Measurements from ENCODE around the gene ASB1. TPM values are rescaled to one million over a fixed set of nuclear protein-coding genes. Genes with fewer than 3 reads are reported as not detected.

Gene ASB1
- total RNA-seq, 1 experiment from 2014 or later = 46.0 TPM

- Mint-ChIP-seq H3K27me3 (ENCODE audit: low read depth) (peaks cover 9% of the 10 kb centered on the region), H3K4me3 (no peak overlapping the region), H3K36me3 (ENCODE audit: insufficient read depth in 1 of 3, low read depth in 3 of 3) (peaks cover 29 to 35% (median 32%) of the 10 kb centered on the region in 3 experiments), H3K9me3 (peaks cover 0 to 8% of the 10 kb centered on the region in 2 experiments; a peak in 2 of 5 replicates), H3K27ac (no peak overlapping the region), H3K4me1 (no peaks in the 10 kb centered on the region)
- H2AFZ ChIP-seq (ENCODE audit: low read length) = no peak overlapping the region
- no peak overlapping the region for H3K18ac ChIP-seq (ENCODE audit: insufficient read length, low read depth, low read length)
- H3K9me3 ChIP-seq (ENCODE audit: control insufficient read depth, low read depth, low read length) = no peaks in the 10 kb centered on the region
- H2BK15ac ChIP-seq (ENCODE audit: low read depth, low read length) = no peak overlapping the region
- DNase-seq = no peak
- H4K91ac ChIP-seq (ENCODE audit: insufficient read length, low read depth, low read length) = no peak overlapping the region
- no peak for TF ChIP-seq CTCF (conservative IDR thresholded peaks at IDR 0.05)
- no peaks in the 10 kb centered on the region for H3K79me1 ChIP-seq (ENCODE audit: insufficient read depth, low read depth, low read length, poor library complexity, severe bottlenecking)
- H4K20me1 ChIP-seq (ENCODE audit: control insufficient read depth, insufficient read depth, insufficient read length) = no peaks in the 10 kb centered on the region
- no peak overlapping the region for H4K8ac ChIP-seq (replicated peaks; ENCODE audit: insufficient read length, low read depth, low read length)
- H3K9ac ChIP-seq (ENCODE audit: extremely low read depth, insufficient read length, low read length) = no peak overlapping the region
- no peak overlapping the region for H3K23ac ChIP-seq (ENCODE audit: insufficient read length, low read depth, low read length)
- no peaks in the 10 kb centered on the region for H3K23me2 ChIP-seq (ENCODE audit: insufficient read length, low read depth, low read length, poor library complexity, severe bottlenecking)
- H4K5ac ChIP-seq (ENCODE audit: insufficient read length, low read depth, low read length) = no peak overlapping the region
- no peak overlapping the region for H2BK5ac ChIP-seq (ENCODE audit: insufficient read length, low read length)
- no peak overlapping the region for H3K56ac ChIP-seq (ENCODE audit: insufficient read length, low read depth, low read length)
- no peak overlapping the region for H3K4ac ChIP-seq (ENCODE audit: low read depth, low read length)
- H3K4me1 ChIP-seq (ENCODE audit: insufficient read depth, low read length) = no peaks in the 10 kb centered on the region
- no CpG with 5 or more reads among the region's 4 CpGs for WGBS (ENCODE audit: extremely low coverage, insufficient read length, low lambda C conversion rate)
- H2BK120ac ChIP-seq (ENCODE audit: low read depth, low read length, poor library complexity, severe bottlenecking) = no peak overlapping the region
- H2BK12ac ChIP-seq (ENCODE audit: insufficient read length, low read depth, low read length) = no peak overlapping the region
- H2BK20ac ChIP-seq (ENCODE audit: low read depth, low read length, poor library complexity, severe bottlenecking) = no peak overlapping the region
- no peaks in the 10 kb centered on the region for H3K27me3 ChIP-seq (ENCODE audit: insufficient read depth, low read length)
- H3K14ac ChIP-seq (ENCODE audit: insufficient read depth, low read length) = no peak overlapping the region
- no peak overlapping the region for H3K27ac ChIP-seq (ENCODE audit: insufficient read length, low read depth, low read length)
- H3K4me2 ChIP-seq (ENCODE audit: insufficient read depth, insufficient read length, low read length) = no peak overlapping the region
- no peak overlapping the region for H2AK5ac ChIP-seq (ENCODE audit: insufficient read length, low read length)
- H3K79me2 ChIP-seq (ENCODE audit: insufficient read depth, low read length) = no peaks in the 10 kb centered on the region
- H3T11ph ChIP-seq (ENCODE audit: low read length) = no peak overlapping the region
Observed at GRCh38 chr2:238453842-238454241, 27.1 kb downstream of the ASB1 start.
